Stomach (tissue), 9 donors: ENCODE measurements around the gene GLDC. TPM values are rescaled to one million over a fixed set of nuclear protein-coding genes. Genes with fewer than 3 reads are reported as not detected.

Source experiments
- DNase-seq, 2 donors: peaks; one replicate each; pipeline versions ENCODE4 v3.0.0 to v3.0.0-alpha.2; 2013 to 2019
- H3K27ac ChIP-seq, 5 donors: fragments of 200-600 bp in 4 of 5; sonication (generic) in 4 of 5; one replicate each; pipeline ENCODE4 v1.5.1; 2013 to 2019; ENCODE audit warnings: mild to moderate bottlenecking in 1 of 5, moderate library complexity in 1 of 5
- H3K27me3 ChIP-seq, 3 donors: fragments of 200-600 bp; sonication (generic); one replicate each; pipeline ENCODE4 v1.5.1; 2017 to 2019; ENCODE audit warnings: mixed run types in 1 of 3
- H3K36me3 ChIP-seq, 4 donors: fragments of 200-600 bp; sonication (generic); 1 replicate in 3 of 4; 2 replicates in 1 of 4; pipeline ENCODE4 v1.5.1; 2016 to 2019
- H3K4me1 ChIP-seq, 4 donors: fragments of 200-600 bp; sonication (generic); one replicate each; pipeline ENCODE4 v1.5.1; 2016 to 2019
- H3K4me3 ChIP-seq, 4 donors: fragments of 200-600 bp; sonication (generic) in 3 of 4; one replicate each; pipeline ENCODE4 v1.5.1; 2016 to 2019; ENCODE audit warnings: mild to moderate bottlenecking in 1 of 4
- H3K9me3 ChIP-seq, 4 donors: fragments of 200-600 bp; sonication (generic); one replicate each; pipeline ENCODE4 v1.5.1; 2016 to 2019
- EP300 ChIP-seq: sonication (generic); formaldehyde crosslinking; IDR thresholded peaks from one replicate; pipeline ENCODE4 v1.6.1; 2017; ENCODE audit warnings: antibody characterized with exemption
- POLR2A ChIP-seq, 4 donors: fragments of 450-650 bp; IDR thresholded peaks; one replicate each; pipeline ENCODE4 v1.6.1; 2016; ENCODE audit warnings: antibody characterized with exemption in 4 of 4, control low read depth in 2 of 4, mild to moderate bottlenecking in 1 of 4, moderate library complexity in 1 of 4
- POLR2AphosphoS5 ChIP-seq, 3 donors: sonication (generic); formaldehyde crosslinking; IDR thresholded peaks; one replicate each; pipeline ENCODE4 v1.6.1; 2016; ENCODE audit warnings: antibody characterized with exemption in 3 of 3
- WGBS, 5 donors: extraction: QIAGEN DNeasy Blood & Tissue Kit in 3 of 5; methylation state at CpG; one replicate each; pipeline versions ENCODE4 v1.1.5 to v1.1.7; 2013 to 2018; 5-methylcytosine and 5-hydroxymethylcytosine counted together
- intact Hi-C: fragments of 100-400 bp; cut with DNase I; formaldehyde crosslinking; loops from one replicate; pipeline ENCODE4 v1.15.1; 2023; ENCODE audit warnings: low total_unique reads
- polyA plus RNA-seq, 3 donors: library from polyadenylated mRNA; stranded (reverse); fragments of 200-250 nt; gene quantifications; one replicate each; pipeline ENCODE4 v1.2.3, GENCODE V29; 2013
- total RNA-seq, 5 donors: library from RNA; depleted of rRNA; stranded (reverse); fragments of >200 nt; gene quantifications; one replicate each; pipeline versions ENCODE4 v1.1.0 to v1.2.3, GENCODE V29; 2014 to 2016
- TF ChIP-seq, protein P1 (sequence below), 7 experiments: fragments of 450-650 bp in 4 of 7; fragments of 200-600 bp in 3 of 7; sonication (generic) in 3 of 7; IDR thresholded peaks; one replicate each; pipeline ENCODE4 v1.5.1; 2016 to 2019; ENCODE audit warnings: antibody characterized with exemption in 7 of 7, control low read depth in 2 of 7, mild to moderate bottlenecking in 1 of 7
- donor health status: healthy with polysubstance abuse.
- donor health status: Bipolar disorder and iron deficiency.
- donor health status: healthy.

Gene GLDC
- total and polyA plus RNA-seq, 8 donors: 0.31 to 3.7 (median 1.3) TPM; not detected in 4

DNA sequence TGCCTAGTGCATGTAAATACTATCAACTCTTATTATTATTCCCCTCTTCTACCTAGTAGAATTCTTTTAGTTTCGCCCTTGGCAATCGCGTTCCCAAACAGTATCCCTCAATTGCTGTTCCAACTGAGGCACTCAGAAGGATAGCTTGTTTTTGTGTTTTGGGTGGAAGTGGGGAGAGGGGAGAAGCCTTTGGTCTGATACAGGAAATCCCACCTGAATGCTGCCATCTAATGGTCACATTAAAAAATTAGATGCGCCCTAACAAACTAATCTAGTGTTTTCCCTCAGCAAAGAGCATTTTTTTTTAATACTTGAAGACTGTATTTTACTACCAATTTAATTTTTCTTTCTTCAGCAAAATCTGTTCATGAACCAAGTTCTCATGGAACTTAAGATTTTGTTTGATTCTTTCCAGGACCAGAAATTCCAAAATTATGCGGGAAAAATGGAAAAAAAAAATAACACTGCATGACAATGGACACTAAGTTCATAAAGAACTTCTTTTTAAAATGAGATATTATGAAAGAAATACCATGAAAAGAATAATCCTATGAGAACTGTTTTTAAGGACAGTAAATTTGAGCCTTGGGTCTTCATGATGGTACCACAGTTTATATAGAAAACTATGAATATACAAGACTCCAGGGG is 22.2 kb upstream of the GLDC start:
- peak in 1 of 2 donors; percentile 57 for DNase-seq
- intact Hi-C loops: no loop called here
- TF ChIP-seq POLR2AphosphoS5 (IDR thresholded peaks at IDR 0.05): no peak
- TF ChIP-seq, protein P1, sequence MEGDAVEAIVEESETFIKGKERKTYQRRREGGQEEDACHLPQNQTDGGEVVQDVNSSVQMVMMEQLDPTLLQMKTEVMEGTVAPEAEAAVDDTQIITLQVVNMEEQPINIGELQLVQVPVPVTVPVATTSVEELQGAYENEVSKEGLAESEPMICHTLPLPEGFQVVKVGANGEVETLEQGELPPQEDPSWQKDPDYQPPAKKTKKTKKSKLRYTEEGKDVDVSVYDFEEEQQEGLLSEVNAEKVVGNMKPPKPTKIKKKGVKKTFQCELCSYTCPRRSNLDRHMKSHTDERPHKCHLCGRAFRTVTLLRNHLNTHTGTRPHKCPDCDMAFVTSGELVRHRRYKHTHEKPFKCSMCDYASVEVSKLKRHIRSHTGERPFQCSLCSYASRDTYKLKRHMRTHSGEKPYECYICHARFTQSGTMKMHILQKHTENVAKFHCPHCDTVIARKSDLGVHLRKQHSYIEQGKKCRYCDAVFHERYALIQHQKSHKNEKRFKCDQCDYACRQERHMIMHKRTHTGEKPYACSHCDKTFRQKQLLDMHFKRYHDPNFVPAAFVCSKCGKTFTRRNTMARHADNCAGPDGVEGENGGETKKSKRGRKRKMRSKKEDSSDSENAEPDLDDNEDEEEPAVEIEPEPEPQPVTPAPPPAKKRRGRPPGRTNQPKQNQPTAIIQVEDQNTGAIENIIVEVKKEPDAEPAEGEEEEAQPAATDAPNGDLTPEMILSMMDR (IDR thresholded peaks at IDR 0.05): peak in 4 of 7 experiments; percentile 23 to 48 (median 35)
- WGBS, 5 donors: 43 to 65% (median 52%) methylated on average over 5 of the region's 5 CpGs
- H3K9me3 ChIP-seq: no peaks in the 10 kb centered on the region
- H3K36me3 ChIP-seq: no peaks in the 10 kb centered on the region
- H3K27me3 ChIP-seq: no peaks in the 10 kb centered on the region
- no peak overlapping the region for H3K4me3 ChIP-seq
- H3K27ac ChIP-seq: no peak overlapping the region
- peaks cover 0 to 12% (median 0%) of the 10 kb centered on the region in 4 donors for H3K4me1 ChIP-seq

- intact Hi-C loops: no loop called here
- 90 to 97% (median 92%) methylated on average over 6 of the region's 6 CpGs for WGBS, 5 donors
- no peaks in the 10 kb centered on the region for H3K27me3 ChIP-seq
- H3K4me1 ChIP-seq: peaks cover 0 to 12% (median 0%) of the 10 kb centered on the region in 4 donors
- H3K9me3 ChIP-seq: no peaks in the 10 kb centered on the region
- no peak for DNase-seq
- H3K36me3 ChIP-seq: no peaks in the 10 kb centered on the region
- no peak overlapping the region for H3K27ac ChIP-seq
- no peak overlapping the region for H3K4me3 ChIP-seq
- TF ChIP-seq POLR2AphosphoS5 (IDR thresholded peaks at IDR 0.05) (no peak), EP300 (no peak), POLR2A (IDR thresholded peaks at IDR 0.05) (no peak)
- TF ChIP-seq, protein P1 (IDR thresholded peaks at IDR 0.05): no peak
Measured at GRCh38 chr9:6667080-6667479, 21.6 kb upstream of the GLDC start.

DNA sequence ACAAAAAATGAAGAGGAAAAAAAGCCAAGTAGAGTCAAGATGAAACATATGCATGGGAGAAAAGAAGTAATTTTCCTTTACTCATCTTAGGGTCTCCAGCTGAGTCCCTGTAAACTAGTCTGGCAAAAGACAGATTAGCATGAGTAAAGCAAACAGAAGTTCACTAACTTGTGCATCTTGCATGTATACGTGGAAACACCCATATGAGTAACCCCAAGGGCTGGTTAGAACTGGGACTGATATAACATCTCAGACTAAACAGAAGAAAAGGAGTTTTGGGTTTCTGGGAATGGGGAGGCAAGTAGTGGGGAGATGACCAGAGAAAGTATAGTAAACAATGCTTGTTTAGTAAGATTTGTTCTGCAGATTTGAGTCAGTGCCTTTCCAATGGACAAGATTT is 20.1 kb upstream of the GLDC start:
- Histone ChIP-seq H3K4me1 (peaks cover 0 to 12% (median 0%) of the 10 kb centered on the region in 4 donors), H3K9me3 (no peaks in the 10 kb centered on the region), H3K36me3 (no peaks in the 10 kb centered on the region), H3K4me3 (no peak overlapping the region), H3K27me3 (no peaks in the 10 kb centered on the region), H3K27ac (no peak overlapping the region)
- intact Hi-C loops: no loop called here
- no peak for DNase-seq
- TF ChIP-seq POLR2A (IDR thresholded peaks at IDR 0.05) (no peak), POLR2AphosphoS5 (IDR thresholded peaks at IDR 0.05) (no peak), EP300 (no peak)
- TF ChIP-seq, protein P1 (IDR thresholded peaks at IDR 0.05): no peak
- 38 to 64% (median 61%) methylated on average over 1 of the region's 1 CpG for WGBS, 5 donors

DNA sequence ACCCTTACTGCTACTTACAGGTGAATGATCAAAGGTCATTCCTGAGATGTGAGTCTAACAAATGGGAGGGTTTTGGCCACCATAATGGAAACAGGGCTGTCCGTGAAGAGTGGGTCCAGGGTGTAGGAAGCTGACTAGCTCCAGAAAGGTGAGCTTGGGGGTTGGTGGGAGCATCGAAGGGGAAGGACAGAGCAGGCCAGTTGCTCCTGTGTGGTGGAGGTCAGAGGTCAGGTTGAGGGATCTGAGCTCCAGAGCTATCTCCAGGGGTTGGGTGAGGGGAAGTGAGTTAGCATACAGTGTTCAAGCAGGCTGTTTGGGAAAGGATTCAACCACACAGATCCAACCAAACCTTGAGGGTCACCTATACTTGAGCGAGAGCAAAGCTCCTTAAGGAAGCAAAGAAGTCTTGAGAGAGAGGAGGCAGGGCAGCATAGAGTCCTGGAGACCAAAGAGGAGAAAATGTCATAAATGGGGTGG is 18.7 kb upstream of the GLDC start:
- peak overlapping the region in 2 of 5 donors; percentile 26 to 28 for H3K27ac ChIP-seq
- no peaks in the 10 kb centered on the region for H3K27me3 ChIP-seq
- TF ChIP-seq POLR2AphosphoS5 (IDR thresholded peaks at IDR 0.05) (no peak), EP300 (no peak), POLR2A (IDR thresholded peaks at IDR 0.05) (no peak)
- TF ChIP-seq, protein P1 (IDR thresholded peaks at IDR 0.05): no peak
- H3K36me3 ChIP-seq: no peaks in the 10 kb centered on the region
- 84 to 91% (median 88%) methylated on average over 3 of the region's 3 CpGs for WGBS, 5 donors
- no peak overlapping the region for H3K4me3 ChIP-seq
- no peak for DNase-seq
- intact Hi-C loops: no loop called here
- H3K9me3 ChIP-seq: no peaks in the 10 kb centered on the region
- H3K4me1 ChIP-seq: peaks cover 0 to 12% (median 0%) of the 10 kb centered on the region in 4 donors
